ENCODE data around the gene BCL7A. TPM values are rescaled to one million over a fixed set of nuclear protein-coding genes. Genes with fewer than 3 reads are reported as not detected.

The BCL7A gene
- total and polyA plus RNA-seq, 10 of the 15 experiments (the other 5 are each of a cell fraction or from before 2014, with no cell fraction given) = 0.37 to 17.2 (median 11.7) TPM

GRCh38 chr12:122097584-122097926 is 75.9 kb downstream of the BCL7A start (continued):
- TF ChIP-seq ZNF687 (IDR thresholded peaks at IDR 0.05) = no peak
- TF ChIP-seq SIX5 (IDR thresholded peaks at IDR 0.05; ENCODE audit: low read depth, low read length, severe bottlenecking) = no peak
- TF ChIP-seq SUZ12 (IDR thresholded peaks at IDR 0.05; ENCODE audit: unreplicated experiment) = no peak
- no peak for TF ChIP-seq NKRF (conservative IDR thresholded peaks at IDR 0.05)
- no peak for TF ChIP-seq ATF7 (IDR thresholded peaks at IDR 0.05; ENCODE audit: low read depth)

All from GM12878 (cell line).